ENCODE results near the gene BNIP5. TPM values are rescaled to one million over a fixed set of nuclear protein-coding genes. Genes with fewer than 3 reads are reported as not detected.

BNIP5 gene
- total and polyA plus RNA-seq, 4 donors, result not detected

DNA sequence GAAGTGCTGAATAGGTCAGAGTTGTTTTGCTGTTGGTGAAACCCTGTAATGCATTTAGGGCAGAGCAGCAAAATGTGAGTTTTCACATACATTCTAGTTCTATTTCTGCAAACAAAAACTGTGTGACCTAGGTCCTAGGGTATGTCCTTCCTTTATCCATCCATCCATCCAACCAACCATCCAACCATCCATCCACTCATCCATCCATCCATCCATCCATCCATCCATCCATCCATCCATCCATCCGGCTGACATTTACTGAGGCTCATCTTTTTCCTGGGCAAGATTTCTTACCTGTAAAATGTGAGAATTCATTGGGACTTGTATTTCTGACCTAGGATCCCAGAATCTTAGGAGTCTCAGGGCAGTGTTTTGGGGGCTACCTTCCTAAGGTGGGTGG, 52.3 kb downstream of the BNIP5 start (continued):
- TF ChIP-seq, protein P1, sequence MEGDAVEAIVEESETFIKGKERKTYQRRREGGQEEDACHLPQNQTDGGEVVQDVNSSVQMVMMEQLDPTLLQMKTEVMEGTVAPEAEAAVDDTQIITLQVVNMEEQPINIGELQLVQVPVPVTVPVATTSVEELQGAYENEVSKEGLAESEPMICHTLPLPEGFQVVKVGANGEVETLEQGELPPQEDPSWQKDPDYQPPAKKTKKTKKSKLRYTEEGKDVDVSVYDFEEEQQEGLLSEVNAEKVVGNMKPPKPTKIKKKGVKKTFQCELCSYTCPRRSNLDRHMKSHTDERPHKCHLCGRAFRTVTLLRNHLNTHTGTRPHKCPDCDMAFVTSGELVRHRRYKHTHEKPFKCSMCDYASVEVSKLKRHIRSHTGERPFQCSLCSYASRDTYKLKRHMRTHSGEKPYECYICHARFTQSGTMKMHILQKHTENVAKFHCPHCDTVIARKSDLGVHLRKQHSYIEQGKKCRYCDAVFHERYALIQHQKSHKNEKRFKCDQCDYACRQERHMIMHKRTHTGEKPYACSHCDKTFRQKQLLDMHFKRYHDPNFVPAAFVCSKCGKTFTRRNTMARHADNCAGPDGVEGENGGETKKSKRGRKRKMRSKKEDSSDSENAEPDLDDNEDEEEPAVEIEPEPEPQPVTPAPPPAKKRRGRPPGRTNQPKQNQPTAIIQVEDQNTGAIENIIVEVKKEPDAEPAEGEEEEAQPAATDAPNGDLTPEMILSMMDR (IDR thresholded peaks at IDR 0.05; ENCODE audit: low read depth, low read length, missing input control), result no peak
- no peak for TF ChIP-seq GABPA (IDR thresholded peaks at IDR 0.05 in 1 of 2, conservative IDR thresholded peaks at IDR 0.05 in 1 of 2)
- no peak for TF ChIP-seq RAD21 (IDR thresholded peaks at IDR 0.05)
- no peak for TF ChIP-seq HNF4A (conservative IDR thresholded peaks at IDR 0.05)
- TF ChIP-seq EGR1 (IDR thresholded peaks at IDR 0.05; ENCODE audit: low read depth in 2 of 2), result no peak
- TF ChIP-seq NR2F2 (IDR thresholded peaks at IDR 0.05), result no peak

- Histone ChIP-seq H3K27ac (ENCODE audit: low read depth in 1 of 2, low read length in 2 of 2) (no peak overlapping the region), H3K27me3 (ENCODE audit: control insufficient read depth in 4 of 4, insufficient read depth in 4 of 4, low read length in 3 of 4) (peaks cover 0 to 10% (median 3%) of the 10 kb centered on the region in 4 donors), H3K4me3 (ENCODE audit: low read depth in 1 of 3, low read length in 3 of 3) (no peak overlapping the region), H3K9ac (ENCODE audit: low read depth in 1 of 2, low read length in 2 of 2) (no peak overlapping the region), H3K9me3 (ENCODE audit: control insufficient read depth in 4 of 4, low read length in 3 of 4) (peaks cover 0 to 3% (median 0%) of the 10 kb centered on the region in 4 donors), H3K4me1 (ENCODE audit: control insufficient read depth in 4 of 4, insufficient read depth in 4 of 4, low read length in 3 of 4) (no peaks in the 10 kb centered on the region), H3K36me3 (ENCODE audit: control insufficient read depth in 4 of 4, insufficient read depth in 3 of 4, low read depth in 1 of 4, low read length in 3 of 4) (no peaks in the 10 kb centered on the region)
- WGBS, result 85% methylated on average over 1 of the region's 1 CpG
- TF ChIP-seq FOXA1 (IDR thresholded peaks at IDR 0.05) (no peak), RXRA (IDR thresholded peaks at IDR 0.05) (no peak), HNF4G (IDR thresholded peaks at IDR 0.05) (no peak), RAD21 (IDR thresholded peaks at IDR 0.05) (no peak), ATF3 (IDR thresholded peaks at IDR 0.05) (no peak), GABPA (IDR thresholded peaks at IDR 0.05 in 1 of 2, conservative IDR thresholded peaks at IDR 0.05 in 1 of 2) (no peak), TAF1 (conservative IDR thresholded peaks at IDR 0.05) (no peak), JUND (IDR thresholded peaks at IDR 0.05) (no peak), MAX (IDR thresholded peaks at IDR 0.05) (no peak), EGR1 (IDR thresholded peaks at IDR 0.05; ENCODE audit: low read depth in 2 of 2) (no peak), HNF4A (conservative IDR thresholded peaks at IDR 0.05) (no peak), NR2F2 (IDR thresholded peaks at IDR 0.05) (no peak), YY1 (IDR thresholded peaks at IDR 0.05) (no peak), FOXA2 (IDR thresholded peaks at IDR 0.05) (no peak), SP1 (IDR thresholded peaks at IDR 0.05) (no peak), REST (IDR thresholded peaks at IDR 0.05) (no peak)
- TF ChIP-seq, protein P2, sequence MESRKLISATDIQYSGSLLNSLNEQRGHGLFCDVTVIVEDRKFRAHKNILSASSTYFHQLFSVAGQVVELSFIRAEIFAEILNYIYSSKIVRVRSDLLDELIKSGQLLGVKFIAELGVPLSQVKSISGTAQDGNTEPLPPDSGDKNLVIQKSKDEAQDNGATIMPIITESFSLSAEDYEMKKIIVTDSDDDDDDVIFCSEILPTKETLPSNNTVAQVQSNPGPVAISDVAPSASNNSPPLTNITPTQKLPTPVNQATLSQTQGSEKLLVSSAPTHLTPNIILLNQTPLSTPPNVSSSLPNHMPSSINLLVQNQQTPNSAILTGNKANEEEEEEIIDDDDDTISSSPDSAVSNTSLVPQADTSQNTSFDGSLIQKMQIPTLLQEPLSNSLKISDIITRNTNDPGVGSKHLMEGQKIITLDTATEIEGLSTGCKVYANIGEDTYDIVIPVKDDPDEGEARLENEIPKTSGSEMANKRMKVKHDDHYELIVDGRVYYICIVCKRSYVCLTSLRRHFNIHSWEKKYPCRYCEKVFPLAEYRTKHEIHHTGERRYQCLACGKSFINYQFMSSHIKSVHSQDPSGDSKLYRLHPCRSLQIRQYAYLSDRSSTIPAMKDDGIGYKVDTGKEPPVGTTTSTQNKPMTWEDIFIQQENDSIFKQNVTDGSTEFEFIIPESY (IDR thresholded peaks at IDR 0.05), result no peak
- TF ChIP-seq, protein P1 (IDR thresholded peaks at IDR 0.05; ENCODE audit: low read depth, low read length, missing input control), result no peak
- DNase-seq (ENCODE audit: low spot score), result no peak
These were observed 53.1 kb downstream of the BNIP5 start for GRCh38 chr6:36283608-36284007.

All from liver (tissue), 9 donors.